Testis (tissue), 3 donors: Measurements from ENCODE around the gene EP400. TPM values are rescaled to one million over a fixed set of nuclear protein-coding genes. Genes with fewer than 3 reads are reported as not detected.
"Not testable (repeated sequence)": the region's sequence is repeated elsewhere in the genome, so short reads cannot be mapped to it uniquely, and the experiment has no call there.

Experiments
- DNase-seq: peaks from one replicate; pipeline ENCODE4 v3.0.0-alpha.2; 2019
- H3K27ac ChIP-seq, 2 donors: fragments of 200-600 bp; sonication (generic); one replicate each; pipeline ENCODE4 v1.5.1; 2019
- H3K27me3 ChIP-seq: fragments of 200-600 bp; sonication (generic); one replicate; pipeline ENCODE4 v1.5.1; 2019
- H3K36me3 ChIP-seq: fragments of 200-600 bp; sonication (generic); one replicate; pipeline ENCODE4 v1.5.1; 2017; ENCODE audit warnings: low read depth; ENCODE audit errors: missing control alignments
- H3K4me1 ChIP-seq: fragments of 200-600 bp; sonication (generic); one replicate; pipeline ENCODE4 v1.5.1; 2019
- H3K4me3 ChIP-seq, 2 donors: fragments of 200-600 bp; sonication (generic); one replicate each; pipeline ENCODE4 v1.5.1; 2017 to 2019
- H3K9me3 ChIP-seq: fragments of 200-600 bp; sonication (generic); one replicate; pipeline ENCODE4 v1.5.1; 2017
- CTCF ChIP-seq, 3 experiments: fragments of 450-650 bp in 2 of 3; fragments of 200-600 bp in 1 of 3; sonication (generic) in 1 of 3; IDR thresholded peaks; one replicate each; pipeline ENCODE4 v1.5.1; 2016 to 2019; ENCODE audit warnings: antibody characterized with exemption in 3 of 3, mild to moderate bottlenecking in 2 of 3, moderate library complexity in 1 of 3
- POLR2A ChIP-seq: fragments of 450-650 bp; IDR thresholded peaks from one replicate; pipeline ENCODE4 v1.6.1; 2017; ENCODE audit warnings: antibody characterized with exemption, mild to moderate bottlenecking, moderate library complexity
- WGBS, 2 donors: methylation state at CpG; one replicate each; pipeline ENCODE4 v1.1.5; 2018; 5-methylcytosine and 5-hydroxymethylcytosine counted together
- intact Hi-C: fragments of 100-400 bp; cut with DNase I; formaldehyde crosslinking; loops from one replicate; pipeline ENCODE4 v1.15.1; 2023; ENCODE audit warnings: low total_unique reads
- polyA plus RNA-seq: library from polyadenylated mRNA; stranded (reverse); fragments of 350-450 nt; fragmentation: Illumina TruSeq; extraction: RNeasy Lipid Tissue Mini Kit (QIAGEN cat#74804); gene quantifications from one replicate; pipeline ENCODE4 v1.2.3, GENCODE V29; 2014; ENCODE audit warnings: low read depth, low replicate concordance; ENCODE audit not compliant: insufficient read depth
- total RNA-seq, 2 donors: library from RNA; depleted of rRNA; stranded (reverse); fragments of >200 nt; gene quantifications; one replicate each; pipeline ENCODE4 v1.2.3, GENCODE V29; 2016

The EP400 gene
- total and polyA plus RNA-seq, 3 donors from 2014 or later: 44.2 to 83.0 (median 69.4) TPM

- Histone ChIP-seq H3K9me3 (no peaks in the 10 kb centered on the region), H3K27ac (peak overlapping the region; percentile 17 to 47), H3K27me3 (no peaks in the 10 kb centered on the region), H3K4me1 (peaks cover 26% of the 10 kb centered on the region), H3K36me3 (no peaks in the 10 kb centered on the region), H3K4me3 (no peak overlapping the region)
- TF ChIP-seq POLR2A (no peak), CTCF (IDR thresholded peaks at IDR 0.05) (no peak)
- peak; percentile 71 for DNase-seq
- WGBS, 2 donors: 48 to 79% methylated on average over 8 of the region's 8 CpGs
- intact Hi-C loops: no loop called here
Measured at GRCh38 chr12:132079200-132079599, 129.5 kb downstream of the EP400 start.

GRCh38 chr12:132079695-132080094 is 130.0 kb downstream of the EP400 start:
- intact Hi-C loops: no loop called here
- Histone ChIP-seq H3K4me1 (peaks cover 26% of the 10 kb centered on the region), H3K4me3 (no peak overlapping the region), H3K27ac (peak overlapping the region; percentile 17 to 47), H3K9me3 (no peaks in the 10 kb centered on the region), H3K27me3 (no peaks in the 10 kb centered on the region), H3K36me3 (no peaks in the 10 kb centered on the region)
- WGBS, 2 donors: 64 to 71% methylated on average over 12 of the region's 12 CpGs
- no peak for TF ChIP-seq CTCF (IDR thresholded peaks at IDR 0.05)
- TF ChIP-seq POLR2A: no peak
- no peak for DNase-seq

- H3K4me1 ChIP-seq: peaks cover 26% of the 10 kb centered on the region
- intact Hi-C loops, H3K36me3 ChIP-seq, H3K27me3 ChIP-seq, DNase-seq, H3K4me3 ChIP-seq, H3K9me3 ChIP-seq, H3K27ac ChIP-seq: not testable (repeated sequence)
- WGBS, 2 donors: 93 to 94% methylated on average over 7 of the region's 7 CpGs
Measured at GRCh38 chr12:132080515-132080914, 130.8 kb downstream of the EP400 start.

GRCh38 chr12:132081423-132081822 is 131.7 kb downstream of the EP400 start:
- no peaks in the 10 kb centered on the region for H3K27me3 ChIP-seq
- TF ChIP-seq CTCF (IDR thresholded peaks at IDR 0.05): no peak
- no peak for TF ChIP-seq POLR2A
- H3K36me3 ChIP-seq: no peaks in the 10 kb centered on the region
- H3K4me3 ChIP-seq: no peak overlapping the region
- DNase-seq: no peak
- peaks cover 26% of the 10 kb centered on the region for H3K4me1 ChIP-seq
- H3K27ac ChIP-seq: no peak overlapping the region
- intact Hi-C loops: no loop called here
- no peaks in the 10 kb centered on the region for H3K9me3 ChIP-seq
- 84 to 86% methylated on average over 9 of the region's 9 CpGs for WGBS, 2 donors

GRCh38 chr12:132083614-132083940 is 133.8 kb downstream of the EP400 start:
- Histone ChIP-seq H3K27me3 (no peaks in the 10 kb centered on the region), H3K4me3 (peak overlapping the region; percentile 87 to 97), H3K9me3 (no peaks in the 10 kb centered on the region), H3K27ac (no peak overlapping the region), H3K4me1 (peaks cover 14% of the 10 kb centered on the region), H3K36me3 (no peaks in the 10 kb centered on the region)
- TF ChIP-seq POLR2A: no peak
- TF ChIP-seq CTCF (IDR thresholded peaks at IDR 0.05): no peak
- 8% methylated on average over 8 of the region's 8 CpGs for WGBS, 2 donors
- intact Hi-C loops: no loop called here
- DNase-seq: no peak
